ENCODE data around the gene FLT3LG.
"Not testable (repeated sequence)": the region's sequence is repeated elsewhere in the genome, so short reads cannot be mapped to it uniquely, and the experiment has no call there.

DNA sequence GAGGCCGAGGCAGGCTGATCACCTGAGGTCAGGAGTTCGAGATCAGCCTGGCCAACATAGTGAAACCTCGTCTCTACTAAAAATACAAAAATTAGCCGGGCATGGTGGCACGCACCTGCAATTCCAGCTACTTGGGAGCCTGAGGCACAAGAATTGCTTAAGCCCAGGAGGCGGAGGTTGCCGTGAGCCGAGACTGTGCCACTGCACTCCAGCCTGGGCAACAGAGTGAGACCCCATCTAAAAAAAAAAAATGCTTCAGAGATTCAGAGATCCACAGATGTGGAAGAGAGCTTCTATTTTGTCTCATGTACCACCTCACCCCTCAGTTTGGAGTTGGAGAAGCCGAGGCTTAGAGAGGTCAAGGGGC is 531 bp upstream of the FLT3LG start:
- TF ChIP-seq EZH2 (IDR thresholded peaks at IDR 0.05; ENCODE audit: low read depth, unreplicated experiment); POLR2AphosphoS5 (IDR thresholded peaks at IDR 0.05; ENCODE audit: low read depth); CREB1 (CRISPR knock-in tag; IDR thresholded peaks at IDR 0.05; ENCODE audit: low read depth); NANOG (IDR thresholded peaks at IDR 0.05; ENCODE audit: borderline replicate concordance); JUNB (IDR thresholded peaks at IDR 0.05; ENCODE audit: unreplicated experiment); ZNF114 (CRISPR knock-in tag; IDR thresholded peaks at IDR 0.05): not testable (repeated sequence)
- TF ChIP-seq, protein P1, sequence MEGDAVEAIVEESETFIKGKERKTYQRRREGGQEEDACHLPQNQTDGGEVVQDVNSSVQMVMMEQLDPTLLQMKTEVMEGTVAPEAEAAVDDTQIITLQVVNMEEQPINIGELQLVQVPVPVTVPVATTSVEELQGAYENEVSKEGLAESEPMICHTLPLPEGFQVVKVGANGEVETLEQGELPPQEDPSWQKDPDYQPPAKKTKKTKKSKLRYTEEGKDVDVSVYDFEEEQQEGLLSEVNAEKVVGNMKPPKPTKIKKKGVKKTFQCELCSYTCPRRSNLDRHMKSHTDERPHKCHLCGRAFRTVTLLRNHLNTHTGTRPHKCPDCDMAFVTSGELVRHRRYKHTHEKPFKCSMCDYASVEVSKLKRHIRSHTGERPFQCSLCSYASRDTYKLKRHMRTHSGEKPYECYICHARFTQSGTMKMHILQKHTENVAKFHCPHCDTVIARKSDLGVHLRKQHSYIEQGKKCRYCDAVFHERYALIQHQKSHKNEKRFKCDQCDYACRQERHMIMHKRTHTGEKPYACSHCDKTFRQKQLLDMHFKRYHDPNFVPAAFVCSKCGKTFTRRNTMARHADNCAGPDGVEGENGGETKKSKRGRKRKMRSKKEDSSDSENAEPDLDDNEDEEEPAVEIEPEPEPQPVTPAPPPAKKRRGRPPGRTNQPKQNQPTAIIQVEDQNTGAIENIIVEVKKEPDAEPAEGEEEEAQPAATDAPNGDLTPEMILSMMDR (conservative IDR thresholded peaks at IDR 0.05; ENCODE audit: low read depth in 2 of 2), result not testable (repeated sequence)
- TF ChIP-seq, protein P2, sequence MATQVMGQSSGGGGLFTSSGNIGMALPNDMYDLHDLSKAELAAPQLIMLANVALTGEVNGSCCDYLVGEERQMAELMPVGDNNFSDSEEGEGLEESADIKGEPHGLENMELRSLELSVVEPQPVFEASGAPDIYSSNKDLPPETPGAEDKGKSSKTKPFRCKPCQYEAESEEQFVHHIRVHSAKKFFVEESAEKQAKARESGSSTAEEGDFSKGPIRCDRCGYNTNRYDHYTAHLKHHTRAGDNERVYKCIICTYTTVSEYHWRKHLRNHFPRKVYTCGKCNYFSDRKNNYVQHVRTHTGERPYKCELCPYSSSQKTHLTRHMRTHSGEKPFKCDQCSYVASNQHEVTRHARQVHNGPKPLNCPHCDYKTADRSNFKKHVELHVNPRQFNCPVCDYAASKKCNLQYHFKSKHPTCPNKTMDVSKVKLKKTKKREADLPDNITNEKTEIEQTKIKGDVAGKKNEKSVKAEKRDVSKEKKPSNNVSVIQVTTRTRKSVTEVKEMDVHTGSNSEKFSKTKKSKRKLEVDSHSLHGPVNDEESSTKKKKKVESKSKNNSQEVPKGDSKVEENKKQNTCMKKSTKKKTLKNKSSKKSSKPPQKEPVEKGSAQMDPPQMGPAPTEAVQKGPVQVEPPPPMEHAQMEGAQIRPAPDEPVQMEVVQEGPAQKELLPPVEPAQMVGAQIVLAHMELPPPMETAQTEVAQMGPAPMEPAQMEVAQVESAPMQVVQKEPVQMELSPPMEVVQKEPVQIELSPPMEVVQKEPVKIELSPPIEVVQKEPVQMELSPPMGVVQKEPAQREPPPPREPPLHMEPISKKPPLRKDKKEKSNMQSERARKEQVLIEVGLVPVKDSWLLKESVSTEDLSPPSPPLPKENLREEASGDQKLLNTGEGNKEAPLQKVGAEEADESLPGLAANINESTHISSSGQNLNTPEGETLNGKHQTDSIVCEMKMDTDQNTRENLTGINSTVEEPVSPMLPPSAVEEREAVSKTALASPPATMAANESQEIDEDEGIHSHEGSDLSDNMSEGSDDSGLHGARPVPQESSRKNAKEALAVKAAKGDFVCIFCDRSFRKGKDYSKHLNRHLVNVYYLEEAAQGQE (IDR thresholded peaks at IDR 0.05; ENCODE audit: unreplicated experiment), result not testable (repeated sequence)
- TF ChIP-seq, protein P3, sequence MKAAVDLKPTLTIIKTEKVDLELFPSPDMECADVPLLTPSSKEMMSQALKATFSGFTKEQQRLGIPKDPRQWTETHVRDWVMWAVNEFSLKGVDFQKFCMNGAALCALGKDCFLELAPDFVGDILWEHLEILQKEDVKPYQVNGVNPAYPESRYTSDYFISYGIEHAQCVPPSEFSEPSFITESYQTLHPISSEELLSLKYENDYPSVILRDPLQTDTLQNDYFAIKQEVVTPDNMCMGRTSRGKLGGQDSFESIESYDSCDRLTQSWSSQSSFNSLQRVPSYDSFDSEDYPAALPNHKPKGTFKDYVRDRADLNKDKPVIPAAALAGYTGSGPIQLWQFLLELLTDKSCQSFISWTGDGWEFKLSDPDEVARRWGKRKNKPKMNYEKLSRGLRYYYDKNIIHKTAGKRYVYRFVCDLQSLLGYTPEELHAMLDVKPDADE (IDR thresholded peaks at IDR 0.05), result not testable (repeated sequence)
